Lung (tissue), 12 donors: ENCODE data around the gene ZC3H8. TPM values are rescaled to one million over a fixed set of nuclear protein-coding genes. Genes with fewer than 3 reads are reported as not detected.

Experiments
- ATAC-seq: fragments of 200-7000 bp; cut with Tn5 transposase; one replicate; pipeline ENCODE4 v1.9.1; 2020; ENCODE audit warnings: moderate number of reproducible peaks; ENCODE audit not compliant: insufficient read depth, low FRiP score
- DNase-seq, 3 donors: peaks; one replicate each; pipeline ENCODE4 v3.0.0-alpha.2; 2013 to 2017
- H3K27ac ChIP-seq, 2 donors: one replicate each; pipeline ENCODE4 v1.5.1; 2013; ENCODE audit warnings: mild to moderate bottlenecking in 2 of 2, moderate library complexity in 2 of 2, control low read depth in 1 of 2, inconsistent platforms in 1 of 2, low read depth in 1 of 2, low read length in 1 of 2
- H3K27me3 ChIP-seq, 3 donors: one replicate each; pipeline ENCODE4 v1.5.1; 2013; ENCODE audit warnings: low read length in 2 of 3; ENCODE audit not compliant: control insufficient read depth in 3 of 3, insufficient read depth in 3 of 3
- H3K36me3 ChIP-seq, 4 donors: one replicate each; pipeline ENCODE4 v1.5.1; 2013; ENCODE audit warnings: low read length in 4 of 4, mild to moderate bottlenecking in 1 of 4, moderate library complexity in 1 of 4; ENCODE audit not compliant: control insufficient read depth in 4 of 4, insufficient read depth in 4 of 4
- H3K4me1 ChIP-seq, 5 donors: one replicate each; pipeline ENCODE4 v1.5.1; 2013; ENCODE audit warnings: low read length in 5 of 5, mild to moderate bottlenecking in 2 of 5, moderate library complexity in 1 of 5; ENCODE audit not compliant: control insufficient read depth in 5 of 5, insufficient read depth in 5 of 5
- H3K4me3 ChIP-seq: one replicate; pipeline ENCODE4 v1.5.1; 2013; ENCODE audit warnings: mild to moderate bottlenecking, control low read depth, moderate library complexity
- H3K9ac ChIP-seq, 2 donors: one replicate each; pipeline ENCODE4 v1.5.1; 2013; ENCODE audit warnings: low read length in 2 of 2, control low read depth in 1 of 2; ENCODE audit not compliant: insufficient read depth in 1 of 2
- H3K9me3 ChIP-seq, 4 donors: one replicate each; pipeline ENCODE4 v1.5.1; 2013; ENCODE audit warnings: low read length in 3 of 4, mild to moderate bottlenecking in 1 of 4, moderate library complexity in 1 of 4; ENCODE audit not compliant: control insufficient read depth in 4 of 4, insufficient read depth in 3 of 4
- CTCF ChIP-seq: IDR thresholded peaks from 2 replicates; pipeline ENCODE4 v1.5.1; 2012; ENCODE audit warnings: mild to moderate bottlenecking; ENCODE audit errors: control extremely low read depth, extremely low read depth
- WGBS, 2 donors: extraction: QIAGEN DNeasy Blood & Tissue Kit; methylation state at CpG; one replicate each; pipeline ENCODE4 v1.1.7; 2013; 5-methylcytosine and 5-hydroxymethylcytosine counted together
- polyA plus RNA-seq, 2 donors: library from polyadenylated mRNA; stranded (reverse); fragments of 200-250 nt; gene quantifications; one replicate each; pipeline ENCODE4 v1.2.1, GENCODE V29; 2013
- total RNA-seq, 2 donors: library from RNA; depleted of rRNA in 1 of 2; stranded (reverse); fragments of >200 nt in 1 of 2; gene quantifications; one replicate each; pipeline ENCODE4 v1.2.1, GENCODE V29; 2014 to 2021
- donor health status: control.
- donor health status: control.
- donor health status: Bipolar disorder and iron deficiency.
- donor health status: healthy.
- donor health status: DM: yes; HTN: yes; CAD: no.

ZC3H8 gene
- total and polyA plus RNA-seq, 4 donors = 2.1 to 24.9 (median 5.3) TPM

GRCh38 chr2:112182581-112183034 lies 72.2 kb downstream of the ZC3H8 start:
- 81 to 87% methylated on average over 17 of the region's 17 CpGs for WGBS, 2 donors
- ATAC-seq = no peak
- Histone ChIP-seq H3K27me3 (peaks cover 0 to 6% (median 0%) of the 10 kb centered on the region in 3 donors), H3K9ac (no peak overlapping the region), H3K4me1 (no peaks in the 10 kb centered on the region), H3K4me3 (no peak overlapping the region), H3K9me3 (no peaks in the 10 kb centered on the region), H3K27ac (no peak overlapping the region), H3K36me3 (no peaks in the 10 kb centered on the region)
- no peak for DNase-seq
- no peak for TF ChIP-seq CTCF

- DNase-seq (peak in 2 of 3 donors; percentile 25 to 27), ATAC-seq (no peak)
- H3K4me1 ChIP-seq = no peaks in the 10 kb centered on the region
- H3K4me3 ChIP-seq = no peak overlapping the region
- H3K9ac ChIP-seq = no peak overlapping the region
- no peak overlapping the region for H3K27ac ChIP-seq
- no peaks in the 10 kb centered on the region for H3K9me3 ChIP-seq
- TF ChIP-seq CTCF = no peak
- 22 to 28% methylated on average over 52 to 54 of the region's 54 CpGs for WGBS, 2 donors
- H3K36me3 ChIP-seq = peaks cover 0 to 2% (median 0%) of the 10 kb centered on the region in 4 donors
- H3K27me3 ChIP-seq = peaks cover 0 to 6% (median 0%) of the 10 kb centered on the region in 3 donors
Observed at GRCh38 chr2:112181571-112182290, 73.1 kb downstream of the ZC3H8 start.

GRCh38 chr2:112175958-112176573 lies 78.8 kb downstream of the ZC3H8 start:
- Histone ChIP-seq H3K36me3 (peaks cover 0 to 2% (median 0%) of the 10 kb centered on the region in 4 donors), H3K4me1 (peaks cover 0 to 2% (median 0%) of the 10 kb centered on the region in 5 donors), H3K27me3 (peaks cover 0 to 3% (median 0%) of the 10 kb centered on the region in 3 donors), H3K27ac (no peak overlapping the region), H3K9me3 (no peaks in the 10 kb centered on the region), H3K9ac (no peak overlapping the region), H3K4me3 (no peak overlapping the region)
- WGBS, 2 donors = 94% methylated on average over 7 of the region's 7 CpGs
- no peak for DNase-seq
- ATAC-seq = no peak
- TF ChIP-seq CTCF = no peak
